GM18508 (cell line): ENCODE measurements around the gene CYP27C1.
"Not testable (repeated sequence)": the region's sequence is repeated elsewhere in the genome, so short reads cannot be mapped to it uniquely, and the experiment has no call there.

ENCODE experiments used
- ATAC-seq: cut with Tn5 transposase; IDR thresholded peaks from one replicate; pipeline ENCODE4 v1.9.1; 2021; ENCODE audit warnings: moderate number of reproducible peaks; ENCODE audit not compliant: insufficient read depth, unreplicated experiment

The CYP27C1 gene

GRCh38 chr2:127225186-127225960 is 5.3 kb upstream of the CYP27C1 start:
- ATAC-seq, result no peak

GRCh38 chr2:127224135-127224534 is 4.0 kb upstream of the CYP27C1 start:
- ATAC-seq, result not testable (repeated sequence)

GRCh38 chr2:127220768-127221527 is 849 bp upstream of the CYP27C1 start:
- no peak for ATAC-seq

- no peak for ATAC-seq
Observed at GRCh38 chr2:127219171-127220070, 678 bp downstream of the CYP27C1 start.

GRCh38 chr2:127218812-127219170 is 1.3 kb downstream of the CYP27C1 start:
- ATAC-seq, result no peak

- ATAC-seq, result no peak
Observed at GRCh38 chr2:127217470-127218325, 2.4 kb downstream of the CYP27C1 start.

GRCh38 chr2:127216593-127216992 is 3.5 kb downstream of the CYP27C1 start:
- no peak for ATAC-seq

- ATAC-seq, result no peak
Observed at GRCh38 chr2:127216095-127216494, 4.0 kb downstream of the CYP27C1 start.

GRCh38 chr2:127214201-127214600 is 5.9 kb downstream of the CYP27C1 start:
- ATAC-seq, result not testable (repeated sequence)

GRCh38 chr2:127208313-127208712 is 11.8 kb downstream of the CYP27C1 start:
- no peak for ATAC-seq

- ATAC-seq, result no peak
Observed at GRCh38 chr2:127205218-127206125, 14.6 kb downstream of the CYP27C1 start.

- ATAC-seq, result no peak
Observed at GRCh38 chr2:127201452-127201851, 18.6 kb downstream of the CYP27C1 start.

- ATAC-seq, result no peak
Observed at GRCh38 chr2:127200962-127201361, 19.1 kb downstream of the CYP27C1 start.

GRCh38 chr2:127199223-127199622 is 20.9 kb downstream of the CYP27C1 start:
- no peak for ATAC-seq

GRCh38 chr2:127197475-127198385 is 22.4 kb downstream of the CYP27C1 start:
- ATAC-seq, result no peak

- no peak for ATAC-seq
Observed at GRCh38 chr2:127196998-127197397, 23.1 kb downstream of the CYP27C1 start.

GRCh38 chr2:127196549-127196948 is 23.6 kb downstream of the CYP27C1 start:
- no peak for ATAC-seq
